ENCODE data around the gene SERINC5.
"Not testable (repeated sequence)": the region's sequence is repeated elsewhere in the genome, so short reads cannot be mapped to it uniquely, and the experiment has no call there.

SERINC5 gene

DNA sequence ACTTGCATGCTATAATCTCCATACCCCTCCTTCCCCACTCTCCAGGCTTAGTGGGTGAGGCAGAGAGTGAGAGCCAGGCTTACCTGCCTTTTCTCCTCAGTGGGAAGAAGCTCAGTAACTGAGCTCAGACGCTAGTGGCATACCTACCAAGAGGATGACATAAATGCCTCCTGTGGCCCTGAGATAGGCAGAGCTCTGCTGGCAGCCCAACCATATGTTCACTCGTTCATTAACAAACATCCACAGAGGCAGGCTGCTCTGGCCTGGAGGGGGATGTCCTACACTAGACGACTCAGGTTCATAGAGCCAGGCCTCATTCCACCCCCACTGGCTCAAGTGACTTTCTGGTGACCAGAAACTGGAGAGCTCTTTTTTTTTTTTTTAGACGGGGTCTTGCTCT lies 139.4 kb downstream of the SERINC5 start:
- H4K8ac ChIP-seq (ENCODE audit: low read depth, low read length): no peak overlapping the region
- peaks cover 0 to 14% (median 0%) of the 10 kb centered on the region in 3 experiments for H3K27me3 ChIP-seq (ENCODE audit: control insufficient read depth in 3 of 3, insufficient read depth in 3 of 3, low read depth in 1 of 3, low read length in 3 of 3)
- no peak for DNase-seq (ENCODE audit: low spot score)
- no peak overlapping the region for H2BK12ac ChIP-seq (ENCODE audit: low read length)
- H3K14ac ChIP-seq (ENCODE audit: low read length): no peak overlapping the region
- H3K27ac ChIP-seq (replicated peaks; ENCODE audit: low read length): no peak overlapping the region
- H4K91ac ChIP-seq (ENCODE audit: low read depth, low read length, poor library complexity): no peak overlapping the region
- H2AFZ ChIP-seq (ENCODE audit: low read length): no peak overlapping the region
- no peaks in the 10 kb centered on the region for H3K36me3 ChIP-seq (replicated peaks in 1 of 2; ENCODE audit: control insufficient read depth in 2 of 2, insufficient read depth in 2 of 2, low read length in 2 of 2)
- H2AK5ac ChIP-seq (ENCODE audit: low read depth, low read length): no peak overlapping the region
- H3K4ac ChIP-seq (ENCODE audit: low read length): no peak overlapping the region
- no peak overlapping the region for H3K4me3 ChIP-seq (ENCODE audit: low read length in 2 of 2)
- H3K4me1 ChIP-seq (ENCODE audit: control insufficient read depth in 2 of 2, insufficient read depth in 1 of 2, low read depth in 1 of 2, low read length in 2 of 2): peaks cover 0 to 8% of the 10 kb centered on the region in 2 donors
- no peak overlapping the region for H2BK120ac ChIP-seq (ENCODE audit: low read depth, low read length)
- H3K9ac ChIP-seq (ENCODE audit: low read depth, low read length, poor library complexity): no peak overlapping the region
- WGBS, 2 donors (ENCODE audit: extremely low coverage in 2 of 2, insufficient read length in 2 of 2, insufficient replicate concordance in 1 of 2): no CpG with 5 or more reads among the region's 4 CpGs
- H3K79me1 ChIP-seq (ENCODE audit: low read depth, low read length): no peaks in the 10 kb centered on the region
- H3K23ac ChIP-seq (ENCODE audit: low read depth, low read length, poor library complexity): no peak overlapping the region
- peaks cover 2 to 5% of the 10 kb centered on the region in 2 donors for H3K9me3 ChIP-seq (replicated peaks in 1 of 2; ENCODE audit: control insufficient read depth in 2 of 2, insufficient read depth in 1 of 2, low read depth in 1 of 2, low read length in 2 of 2)
- no peak overlapping the region for H2BK15ac ChIP-seq (ENCODE audit: low read length)
- H2BK5ac ChIP-seq (ENCODE audit: low read length): no peak overlapping the region
- no peak overlapping the region for H3K4me2 ChIP-seq (ENCODE audit: insufficient read depth, low read length, poor library complexity, severe bottlenecking)
- H3K18ac ChIP-seq (ENCODE audit: low read length): no peak overlapping the region

DNA sequence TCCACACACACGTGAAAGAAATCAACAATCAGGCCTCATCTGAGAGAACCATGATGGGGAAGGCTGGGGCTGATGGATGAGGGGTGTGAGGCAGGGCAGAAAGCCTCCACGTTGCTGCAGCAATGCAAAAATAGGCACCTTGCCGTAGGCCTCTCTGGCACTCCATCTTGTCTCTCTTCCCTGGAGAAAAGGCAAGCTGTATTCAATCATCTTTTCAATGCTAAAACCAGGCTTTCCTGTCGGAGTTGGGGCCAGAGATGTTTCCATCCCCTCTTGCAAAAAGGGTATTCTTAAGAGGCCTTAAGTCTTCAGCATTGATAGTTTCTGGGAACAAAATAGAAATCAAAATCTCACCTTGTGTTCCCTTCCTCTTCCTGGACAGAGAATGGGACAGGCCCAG lies 139.8 kb downstream of the SERINC5 start:
- DNase-seq (ENCODE audit: low spot score): no peak
- Histone ChIP-seq H4K8ac (ENCODE audit: low read depth, low read length) (no peak overlapping the region), H3K4me3 (ENCODE audit: low read length in 2 of 2) (no peak overlapping the region), H3K4me2 (ENCODE audit: insufficient read depth, low read length, poor library complexity, severe bottlenecking) (no peak overlapping the region), H3K36me3 (replicated peaks in 1 of 2; ENCODE audit: control insufficient read depth in 2 of 2, insufficient read depth in 2 of 2, low read length in 2 of 2) (no peaks in the 10 kb centered on the region), H3K27ac (replicated peaks; ENCODE audit: low read length) (no peak overlapping the region), H3K79me1 (ENCODE audit: low read depth, low read length) (no peaks in the 10 kb centered on the region), H3K9me3 (replicated peaks in 1 of 2; ENCODE audit: control insufficient read depth in 2 of 2, insufficient read depth in 1 of 2, low read depth in 1 of 2, low read length in 2 of 2) (peaks cover 2 to 5% of the 10 kb centered on the region in 2 donors), H3K9ac (ENCODE audit: low read depth, low read length, poor library complexity) (no peak overlapping the region), H3K27me3 (ENCODE audit: control insufficient read depth in 3 of 3, insufficient read depth in 3 of 3, low read depth in 1 of 3, low read length in 3 of 3) (peaks cover 0 to 18% (median 0%) of the 10 kb centered on the region in 3 experiments), H2AFZ (ENCODE audit: low read length) (no peak overlapping the region), H2BK5ac (ENCODE audit: low read length) (no peak overlapping the region), H2BK15ac (ENCODE audit: low read length) (no peak overlapping the region), H3K4ac (ENCODE audit: low read length) (no peak overlapping the region), H3K4me1 (ENCODE audit: control insufficient read depth in 2 of 2, insufficient read depth in 1 of 2, low read depth in 1 of 2, low read length in 2 of 2) (peaks cover 0 to 11% of the 10 kb centered on the region in 2 donors), H4K91ac (ENCODE audit: low read depth, low read length, poor library complexity) (no peak overlapping the region), H2BK12ac (ENCODE audit: low read length) (no peak overlapping the region), H3K14ac (ENCODE audit: low read length) (no peak overlapping the region), H3K18ac (ENCODE audit: low read length) (no peak overlapping the region), H2BK120ac (ENCODE audit: low read depth, low read length) (no peak overlapping the region), H3K23ac (ENCODE audit: low read depth, low read length, poor library complexity) (no peak overlapping the region), H2AK5ac (ENCODE audit: low read depth, low read length) (no peak overlapping the region)
- WGBS, 2 donors (ENCODE audit: extremely low coverage in 2 of 2, insufficient read length in 2 of 2, insufficient replicate concordance in 1 of 2): no CpG with 5 or more reads among the region's 4 CpGs

GRCh38 chr5:80114860-80115259 lies 141.0 kb downstream of the SERINC5 start:
- Histone ChIP-seq H2BK5ac (ENCODE audit: low read length) (no peak overlapping the region), H3K36me3 (replicated peaks in 1 of 2; ENCODE audit: control insufficient read depth in 2 of 2, insufficient read depth in 2 of 2, low read length in 2 of 2) (no peaks in the 10 kb centered on the region), H2AK5ac (ENCODE audit: low read depth, low read length) (no peak overlapping the region), H3K18ac (ENCODE audit: low read length) (no peak overlapping the region), H3K14ac (ENCODE audit: low read length) (no peak overlapping the region), H2BK120ac (ENCODE audit: low read depth, low read length) (no peak overlapping the region), H3K9me3 (replicated peaks in 1 of 2; ENCODE audit: control insufficient read depth in 2 of 2, insufficient read depth in 1 of 2, low read depth in 1 of 2, low read length in 2 of 2) (peaks cover 2 to 5% of the 10 kb centered on the region in 2 donors), H2BK12ac (ENCODE audit: low read length) (no peak overlapping the region), H3K9ac (ENCODE audit: low read depth, low read length, poor library complexity) (no peak overlapping the region), H4K8ac (ENCODE audit: low read depth, low read length) (no peak overlapping the region), H3K4me3 (ENCODE audit: low read length in 2 of 2) (no peak overlapping the region), H3K79me1 (ENCODE audit: low read depth, low read length) (no peaks in the 10 kb centered on the region), H3K4me1 (ENCODE audit: control insufficient read depth in 2 of 2, insufficient read depth in 1 of 2, low read depth in 1 of 2, low read length in 2 of 2) (peaks cover 8 to 21% of the 10 kb centered on the region in 2 donors), H3K23ac (ENCODE audit: low read depth, low read length, poor library complexity) (no peak overlapping the region), H3K4ac (ENCODE audit: low read length) (no peak overlapping the region), H3K4me2 (ENCODE audit: insufficient read depth, low read length, poor library complexity, severe bottlenecking) (no peak overlapping the region), H2AFZ (ENCODE audit: low read length) (no peak overlapping the region), H3K27ac (replicated peaks; ENCODE audit: low read length) (no peak overlapping the region), H4K91ac (ENCODE audit: low read depth, low read length, poor library complexity) (no peak overlapping the region), H3K27me3 (ENCODE audit: control insufficient read depth in 3 of 3, insufficient read depth in 3 of 3, low read depth in 1 of 3, low read length in 3 of 3) (peaks cover 0 to 27% (median 0%) of the 10 kb centered on the region in 3 experiments), H2BK15ac (ENCODE audit: low read length) (no peak overlapping the region)
- no peak for DNase-seq (ENCODE audit: low spot score)
- no CpG with 5 or more reads among the region's 3 CpGs for WGBS, 2 donors (ENCODE audit: extremely low coverage in 2 of 2, insufficient read length in 2 of 2, insufficient replicate concordance in 1 of 2)

DNA sequence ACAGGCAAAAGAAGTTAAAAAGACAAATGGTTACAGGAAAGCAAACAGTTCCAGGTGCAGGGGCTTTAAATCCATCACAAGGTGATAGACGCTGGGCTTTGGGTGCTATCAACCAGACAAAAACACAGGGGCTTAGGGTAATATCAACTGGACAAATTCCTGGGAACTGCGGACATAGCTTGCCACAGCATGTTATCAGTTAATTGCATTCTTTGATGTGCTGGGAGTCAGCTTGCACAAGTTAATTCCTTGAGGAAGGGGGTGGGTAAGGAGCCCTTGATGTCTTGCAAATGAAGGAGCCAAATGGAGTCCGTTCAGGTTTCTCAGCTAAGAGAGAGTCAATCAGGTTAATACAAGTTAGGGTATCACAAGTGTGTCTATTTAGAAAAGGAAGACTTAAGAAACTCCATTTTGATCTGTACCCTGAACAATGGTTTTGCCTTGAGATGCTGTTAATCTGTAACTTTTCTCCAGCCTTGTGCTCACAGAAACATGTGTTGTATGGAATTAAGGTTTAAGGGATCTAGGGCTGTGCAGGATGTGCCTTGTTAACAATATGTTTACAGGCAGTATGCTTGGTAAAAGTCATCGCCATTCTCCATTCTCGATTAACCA lies 144.4 kb downstream of the SERINC5 start:
- H3K4me3 ChIP-seq (ENCODE audit: low read length in 2 of 2); H3K18ac ChIP-seq (ENCODE audit: low read length); H4K91ac ChIP-seq (ENCODE audit: low read depth, low read length, poor library complexity); H3K14ac ChIP-seq (ENCODE audit: low read length); H4K8ac ChIP-seq (ENCODE audit: low read depth, low read length); H3K9ac ChIP-seq (ENCODE audit: low read depth, low read length, poor library complexity); H2AFZ ChIP-seq (ENCODE audit: low read length); H3K4me2 ChIP-seq (ENCODE audit: insufficient read depth, low read length, poor library complexity, severe bottlenecking); H2BK12ac ChIP-seq (ENCODE audit: low read length); H3K9me3 ChIP-seq (replicated peaks in 1 of 2; ENCODE audit: control insufficient read depth in 2 of 2, insufficient read depth in 1 of 2, low read depth in 1 of 2, low read length in 2 of 2); H2BK15ac ChIP-seq (ENCODE audit: low read length); H2AK5ac ChIP-seq (ENCODE audit: low read depth, low read length); H3K4ac ChIP-seq (ENCODE audit: low read length); H2BK5ac ChIP-seq (ENCODE audit: low read length); H2BK120ac ChIP-seq (ENCODE audit: low read depth, low read length); H3K23ac ChIP-seq (ENCODE audit: low read depth, low read length, poor library complexity); H3K79me1 ChIP-seq (ENCODE audit: low read depth, low read length); H3K36me3 ChIP-seq (replicated peaks in 1 of 2; ENCODE audit: control insufficient read depth in 2 of 2, insufficient read depth in 2 of 2, low read length in 2 of 2): not testable (repeated sequence)
- peaks cover 9 to 24% of the 10 kb centered on the region in 2 donors for H3K4me1 ChIP-seq (ENCODE audit: control insufficient read depth in 2 of 2, insufficient read depth in 1 of 2, low read depth in 1 of 2, low read length in 2 of 2)
- no CpG with 5 or more reads among the region's 5 CpGs for WGBS, 2 donors (ENCODE audit: extremely low coverage in 2 of 2, insufficient read length in 2 of 2, insufficient replicate concordance in 1 of 2)
- peak; percentile 30 for DNase-seq (ENCODE audit: low spot score)
- H3K27me3 ChIP-seq (ENCODE audit: control insufficient read depth in 3 of 3, insufficient read depth in 3 of 3, low read depth in 1 of 3, low read length in 3 of 3): peaks cover 0 to 44% (median 0%) of the 10 kb centered on the region in 3 experiments
- peak overlapping the region; percentile 54 for H3K27ac ChIP-seq (replicated peaks; ENCODE audit: low read length)

Data from neuronal stem cell (in vitro differentiated cells).